PC-9 (cell line): Measurements from ENCODE around the gene TOMT. TPM values are rescaled to one million over a fixed set of nuclear protein-coding genes. Genes with fewer than 3 reads are reported as not detected.

Experiments used
- BruUV-seq: library from RNA; stranded (reverse); fragments of 400-500 nt; replicated peaks from 2 replicates; lab custom pipeline; 2021; lab: Mats Ljungman, UMichigan
- CTCF ChIA-PET: fragments of 300-600 bp; sonication (Branson Sonifier 250); formaldehyde crosslinking; loops from one replicate; lab custom pipeline; 2022; ENCODE audit warnings: antibody characterized with exemption; lab: Charles Lee
- POLR2A ChIA-PET: fragments of 300-600 bp; sonication (Branson Sonifier 250); formaldehyde crosslinking; loops from one replicate; lab custom pipeline; 2022; ENCODE audit warnings: antibody characterized with exemption; ENCODE audit not compliant: unreplicated experiment; lab: Charles Lee
- DNase-seq, 2 experiments: peaks; one replicate each; pipeline versions ENCODE4 v3.0.0 to v3.0.0-alpha.2; 2015 to 2022; ENCODE audit warnings: mixed read lengths in 1 of 2
- H2AFZ ChIP-seq: fragments of 200-600 bp; sonication (generic); 2 replicates; pipeline ENCODE4 v1.8.1; 2017; ENCODE audit warnings: antibody characterized with exemption
- H3F3A ChIP-seq: fragments of 200-600 bp; sonication (generic); 2 replicates; pipeline ENCODE4 v1.8.1; 2017; ENCODE audit warnings: antibody characterized with exemption, mild to moderate bottlenecking, low read depth; ENCODE audit not compliant: insufficient read depth
- H3K27ac ChIP-seq: fragments of 200-600 bp; sonication (generic); 2 replicates; pipeline ENCODE4 v1.6.1; 2016; ENCODE audit warnings: mixed run types
- H3K27me3 ChIP-seq: fragments of 200-600 bp; sonication (generic); 2 replicates; pipeline ENCODE4 v1.6.1; 2016; ENCODE audit warnings: low read depth, mixed run types; ENCODE audit not compliant: insufficient read depth
- H3K36me3 ChIP-seq: fragments of 200-600 bp; sonication (generic); 2 replicates; pipeline ENCODE4 v1.6.1; 2016; ENCODE audit warnings: low read depth, mixed run types
- H3K4me1 ChIP-seq: fragments of 200-600 bp; sonication (generic); replicated peaks from 2 replicates; pipeline ENCODE4 v1.6.1; 2016; ENCODE audit warnings: mixed run types; ENCODE audit not compliant: insufficient read depth
- H3K4me2 ChIP-seq: fragments of 200-600 bp; sonication (generic); 2 replicates; pipeline ENCODE4 v1.6.1; 2017; ENCODE audit warnings: mixed run types
- H3K4me3 ChIP-seq: fragments of 200-600 bp; sonication (generic); 2 replicates; pipeline ENCODE4 v1.6.1; 2016; ENCODE audit warnings: mixed run types
- H3K79me2 ChIP-seq: fragments of 200-600 bp; sonication (generic); 2 replicates; pipeline ENCODE4 v1.6.1; 2017; ENCODE audit warnings: low read depth, mixed run types
- H3K9me2 ChIP-seq: fragments of 200-600 bp; sonication (generic); 2 replicates; pipeline ENCODE4 v1.8.1; 2017; ENCODE audit warnings: mild to moderate bottlenecking; ENCODE audit not compliant: insufficient read depth
- H3K9me3 ChIP-seq: fragments of 200-600 bp; sonication (generic); 2 replicates; pipeline ENCODE4 v1.8.1; 2016; ENCODE audit warnings: low read depth; ENCODE audit not compliant: insufficient read depth
- H4K20me1 ChIP-seq: fragments of 200-600 bp; sonication (generic); 2 replicates; pipeline ENCODE4 v1.8.1; 2017; ENCODE audit not compliant: insufficient read depth
- EZH2 ChIP-seq: fragments of 200-600 bp; sonication (generic); IDR thresholded peaks from 2 replicates; pipeline ENCODE4 v1.8.0; 2017; ENCODE audit warnings: antibody characterized with exemption, low read depth
- intact Hi-C: fragments of 100-400 bp; cut with micrococcal nuclease; formaldehyde crosslinking; loops from one replicate; pipeline ENCODE4 v1.10.0; 2022; ENCODE audit not compliant: unreplicated experiment
- total RNA-seq: library from RNA; stranded (reverse); gene quantifications from 2 replicates; pipeline ENCODE4 v1.2.3, GENCODE V29; 2021
- TF ChIP-seq, protein P1 (sequence below): fragments of 200-600 bp; sonication (generic); conservative IDR thresholded peaks from 2 replicates; pipeline ENCODE4 v1.6.1; 2017; ENCODE audit warnings: mixed run types, antibody characterized with exemption, mild to moderate bottlenecking, moderate library complexity

Gene TOMT
- total RNA-seq, 1 experiment from 2014 or later: not detected

DNA sequence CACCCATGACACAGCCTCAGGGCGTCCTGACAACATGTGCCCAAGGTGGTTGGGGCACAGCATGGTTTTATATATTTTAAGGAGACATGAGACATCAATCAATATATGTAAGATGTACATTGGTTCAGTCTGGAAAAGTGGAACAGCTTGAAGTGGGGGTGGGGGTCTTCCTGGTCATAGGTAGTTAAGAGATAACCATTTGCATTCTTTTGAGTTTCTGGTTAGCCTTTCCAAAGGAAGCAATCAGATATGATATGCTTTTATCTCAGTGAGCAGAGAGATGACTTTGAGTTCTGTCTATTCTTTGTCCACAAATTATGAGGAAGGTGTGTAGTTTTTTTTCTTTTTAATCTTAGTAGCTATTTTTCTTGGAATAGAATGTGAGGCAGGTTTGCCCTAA lies 16.9 kb downstream of the TOMT start:
- Histone ChIP-seq H3K9me2 (0 out of 2 replicates have a peak, but pooled peaks cover 3% of the 10 kb centered on the region), H3F3A (peaks cover 3% of the 10 kb centered on the region; the same call in 1 of the 2 replicates), H3K27ac (no peak overlapping the region), H3K9me3 (no peaks in the 10 kb centered on the region), H3K4me1 (peaks cover 8% of the 10 kb centered on the region; the same call in 1 of the 2 replicates), H4K20me1 (no peaks in the 10 kb centered on the region), H3K4me3 (no peak overlapping the region), H3K36me3 (no peaks in the 10 kb centered on the region), H3K4me2 (no peak overlapping the region), H3K27me3 (no peaks in the 10 kb centered on the region), H2AFZ (no peak overlapping the region), H3K79me2 (no peaks in the 10 kb centered on the region)
- POLR2A ChIA-PET: no interaction called here
- BruUV-seq: no TSS peak
- TF ChIP-seq, protein P1, sequence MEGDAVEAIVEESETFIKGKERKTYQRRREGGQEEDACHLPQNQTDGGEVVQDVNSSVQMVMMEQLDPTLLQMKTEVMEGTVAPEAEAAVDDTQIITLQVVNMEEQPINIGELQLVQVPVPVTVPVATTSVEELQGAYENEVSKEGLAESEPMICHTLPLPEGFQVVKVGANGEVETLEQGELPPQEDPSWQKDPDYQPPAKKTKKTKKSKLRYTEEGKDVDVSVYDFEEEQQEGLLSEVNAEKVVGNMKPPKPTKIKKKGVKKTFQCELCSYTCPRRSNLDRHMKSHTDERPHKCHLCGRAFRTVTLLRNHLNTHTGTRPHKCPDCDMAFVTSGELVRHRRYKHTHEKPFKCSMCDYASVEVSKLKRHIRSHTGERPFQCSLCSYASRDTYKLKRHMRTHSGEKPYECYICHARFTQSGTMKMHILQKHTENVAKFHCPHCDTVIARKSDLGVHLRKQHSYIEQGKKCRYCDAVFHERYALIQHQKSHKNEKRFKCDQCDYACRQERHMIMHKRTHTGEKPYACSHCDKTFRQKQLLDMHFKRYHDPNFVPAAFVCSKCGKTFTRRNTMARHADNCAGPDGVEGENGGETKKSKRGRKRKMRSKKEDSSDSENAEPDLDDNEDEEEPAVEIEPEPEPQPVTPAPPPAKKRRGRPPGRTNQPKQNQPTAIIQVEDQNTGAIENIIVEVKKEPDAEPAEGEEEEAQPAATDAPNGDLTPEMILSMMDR: no peak
- no peak for TF ChIP-seq EZH2
- no peak for DNase-seq
- intact Hi-C loops: no loop called here
- CTCF ChIA-PET: no interaction called here

DNA sequence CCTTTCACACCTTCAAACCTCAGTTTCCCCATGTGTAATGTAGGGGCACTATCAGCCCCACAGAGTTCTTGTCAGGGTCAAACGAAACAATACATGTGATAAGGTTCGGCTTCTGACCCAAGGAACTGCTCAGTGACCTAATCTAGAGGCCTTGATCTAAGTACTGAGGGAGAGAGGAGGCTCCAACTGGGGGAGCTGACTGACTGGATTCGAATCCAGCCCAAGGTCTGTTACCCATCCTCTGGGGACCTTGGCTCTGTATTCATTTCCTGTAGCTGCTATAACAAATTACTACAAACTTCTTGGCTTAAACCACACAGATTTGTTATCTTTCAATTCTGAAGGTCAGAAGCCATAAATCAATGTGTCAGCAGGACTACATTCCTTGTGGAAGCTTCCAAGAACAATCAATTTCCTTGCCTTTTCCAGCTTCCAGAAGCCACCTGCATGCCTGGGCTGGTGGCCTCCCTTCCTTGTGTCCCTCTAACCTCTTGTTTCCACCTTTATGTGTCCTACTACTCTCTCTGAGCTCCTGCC lies 17.5 kb downstream of the TOMT start:
- POLR2A ChIA-PET: no interaction called here
- no peak for DNase-seq
- CTCF ChIA-PET: no interaction called here

DNA sequence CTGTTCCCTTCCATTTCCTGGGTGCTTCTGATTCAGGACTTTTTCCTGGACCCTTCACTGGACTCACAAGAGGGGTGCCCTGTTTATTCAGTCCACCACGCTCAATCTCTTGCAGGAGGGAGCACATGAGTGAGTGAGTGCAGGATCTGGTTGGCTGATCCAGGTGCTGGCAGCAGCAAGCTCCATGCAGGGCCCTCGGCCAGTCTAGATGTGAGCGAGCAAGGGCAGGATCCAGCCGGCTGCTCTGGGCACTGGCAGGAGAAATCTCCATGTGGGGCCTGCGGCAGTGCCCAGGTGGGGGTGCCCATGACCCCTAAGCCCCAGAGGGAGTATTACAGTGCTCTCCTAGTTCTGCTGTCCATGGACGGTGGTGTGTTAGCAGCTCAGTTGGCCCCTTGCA lies 18.3 kb downstream of the TOMT start:
- Histone ChIP-seq H3K79me2 (no peaks in the 10 kb centered on the region), H3K36me3 (no peaks in the 10 kb centered on the region), H3K27me3 (no peaks in the 10 kb centered on the region), H3K4me2 (no peak overlapping the region), H3K27ac (no peak overlapping the region), H3K9me3 (no peaks in the 10 kb centered on the region), H3K4me1 (peaks cover 8% of the 10 kb centered on the region; the same call in 1 of the 2 replicates), H3F3A (peaks cover 3% of the 10 kb centered on the region; the same call in 1 of the 2 replicates), H3K9me2 (0 out of 2 replicates have a peak, but pooled peaks cover 3% of the 10 kb centered on the region), H4K20me1 (no peaks in the 10 kb centered on the region), H2AFZ (no peak overlapping the region), H3K4me3 (no peak overlapping the region)
- DNase-seq: no peak
- CTCF ChIA-PET: no interaction called here
- intact Hi-C loops: no loop called here
- TF ChIP-seq, protein P1: no peak
- no peak for TF ChIP-seq EZH2
- no TSS peak for BruUV-seq
- POLR2A ChIA-PET: no interaction called here

More for the DNA sequence above, 17.5 kb downstream of the TOMT start:
- Histone ChIP-seq H3K27ac (no peak overlapping the region), H3K27me3 (no peaks in the 10 kb centered on the region), H4K20me1 (no peaks in the 10 kb centered on the region), H3K4me1 (peaks cover 8% of the 10 kb centered on the region; the same call in 1 of the 2 replicates), H3K9me3 (no peaks in the 10 kb centered on the region), H3F3A (peaks cover 3% of the 10 kb centered on the region; the same call in 1 of the 2 replicates), H3K4me3 (no peak overlapping the region), H3K4me2 (no peak overlapping the region), H2AFZ (no peak overlapping the region), H3K36me3 (no peaks in the 10 kb centered on the region), H3K79me2 (no peaks in the 10 kb centered on the region), H3K9me2 (0 out of 2 replicates have a peak, but pooled peaks cover 3% of the 10 kb centered on the region)
- TF ChIP-seq, protein P1: no peak
- no peak for TF ChIP-seq EZH2
- BruUV-seq: no TSS peak
- intact Hi-C loops: no loop called here
